GM23338 (cell line): ENCODE measurements around the gene ANKHD1.

ENCODE experiments used
- CREB1 ChIP-seq: fragments of 250-450 bp; sonication (Bioruptor Pico); IDR thresholded peaks from 2 replicates; pipeline ENCODE4 v1.5.0; 2020; ENCODE audit warnings: low read depth, mild to moderate bottlenecking, moderate library complexity
- CTCF ChIP-seq, 2 experiments: fragments of 200-600 bp in 1 of 2; sonication (generic) in 1 of 2; conservative IDR thresholded peaks; 2 replicates each; pipeline versions ENCODE4 v1.5.1 to v1.6.1; 2016 to 2017; ENCODE audit warnings: antibody characterized with exemption in 2 of 2, low read depth in 2 of 2, mild to moderate bottlenecking in 2 of 2, moderate library complexity in 1 of 2
- EZH2 ChIP-seq: fragments of 200-600 bp; sonication (generic); IDR thresholded peaks from one replicate; pipeline ENCODE4 v1.8.0; 2017; ENCODE audit warnings: antibody characterized with exemption, mild to moderate bottlenecking, low read depth; ENCODE audit not compliant: unreplicated experiment
- EZH2phosphoT487 ChIP-seq: fragments of 200-600 bp; sonication (generic); IDR thresholded peaks from one replicate; pipeline ENCODE4 v1.8.1; 2018; ENCODE audit warnings: antibody characterized with exemption; ENCODE audit not compliant: unreplicated experiment
- JUNB ChIP-seq: IDR thresholded peaks from one replicate; pipeline ENCODE4 v1.6.1; 2016; ENCODE audit warnings: antibody characterized with exemption; ENCODE audit not compliant: unreplicated experiment
- NANOG ChIP-seq: IDR thresholded peaks from 2 replicates; pipeline ENCODE4 v1.6.1; 2016; ENCODE audit warnings: antibody characterized with exemption, borderline replicate concordance
- POLR2AphosphoS5 ChIP-seq: IDR thresholded peaks from 2 replicates; pipeline ENCODE4 v1.6.1; 2016; ENCODE audit warnings: antibody characterized with exemption, low read depth
- REST ChIP-seq: IDR thresholded peaks from one replicate; pipeline ENCODE4 v1.6.1; 2018; ENCODE audit warnings: antibody characterized with exemption; ENCODE audit not compliant: unreplicated experiment
- STAT1 ChIP-seq: IDR thresholded peaks from one replicate; pipeline ENCODE4 v1.6.1; 2016; ENCODE audit warnings: antibody characterized with exemption; ENCODE audit not compliant: unreplicated experiment
- ZNF331 ChIP-seq: fragments of 250-450 bp; sonication (Bioruptor Pico); IDR thresholded peaks from 2 replicates; pipeline ENCODE4 v1.5.0; 2020; ENCODE audit warnings: low read depth, mild to moderate bottlenecking, moderate library complexity
- TF ChIP-seq, protein P1 (sequence below): IDR thresholded peaks from 2 replicates; pipeline ENCODE4 v1.6.1; 2016; ENCODE audit warnings: antibody characterized with exemption

GRCh38 chr5:140575309-140575708 lies 173.7 kb downstream of the ANKHD1 start:
- TF ChIP-seq POLR2AphosphoS5 (no peak), JUNB (no peak), CTCF (conservative IDR thresholded peaks at IDR 0.05; ENCODE audit: low read depth in 2 of 2) (peak; percentile 56 to 84), EZH2 (no peak), EZH2phosphoT487 (no peak), STAT1 (no peak), REST (no peak), ZNF331 (CRISPR knock-in tag) (no peak), CREB1 (no peak), NANOG (no peak)
- TF ChIP-seq, protein P1, sequence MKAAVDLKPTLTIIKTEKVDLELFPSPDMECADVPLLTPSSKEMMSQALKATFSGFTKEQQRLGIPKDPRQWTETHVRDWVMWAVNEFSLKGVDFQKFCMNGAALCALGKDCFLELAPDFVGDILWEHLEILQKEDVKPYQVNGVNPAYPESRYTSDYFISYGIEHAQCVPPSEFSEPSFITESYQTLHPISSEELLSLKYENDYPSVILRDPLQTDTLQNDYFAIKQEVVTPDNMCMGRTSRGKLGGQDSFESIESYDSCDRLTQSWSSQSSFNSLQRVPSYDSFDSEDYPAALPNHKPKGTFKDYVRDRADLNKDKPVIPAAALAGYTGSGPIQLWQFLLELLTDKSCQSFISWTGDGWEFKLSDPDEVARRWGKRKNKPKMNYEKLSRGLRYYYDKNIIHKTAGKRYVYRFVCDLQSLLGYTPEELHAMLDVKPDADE: no peak
